ENCODE data around the gene TBCD.
"Not testable (repeated sequence)": the region's sequence is repeated elsewhere in the genome, so short reads cannot be mapped to it uniquely, and the experiment has no call there.

Gene TBCD

GRCh38 chr17:82978765-82979349, 227.0 kb downstream of the TBCD start:
- FAIRE-seq = no peak

GRCh38 chr17:82979718-82980117, 227.9 kb downstream of the TBCD start:
- FAIRE-seq = no peak

GRCh38 chr17:82980632-82981031, 228.8 kb downstream of the TBCD start:
- no peak for FAIRE-seq

GRCh38 chr17:82981141-82981730, 229.4 kb downstream of the TBCD start:
- no peak for FAIRE-seq

GRCh38 chr17:82983510-82984248, 231.8 kb downstream of the TBCD start:
- no peak for FAIRE-seq

- not testable (repeated sequence) for FAIRE-seq
These were observed 232.4 kb downstream of the TBCD start for GRCh38 chr17:82984249-82984617.

- no peak for FAIRE-seq
These were observed 233.0 kb downstream of the TBCD start for GRCh38 chr17:82984751-82985427.

- FAIRE-seq = no peak
These were observed 233.6 kb downstream of the TBCD start for GRCh38 chr17:82985428-82985805.

GRCh38 chr17:82985973-82986372, 234.1 kb downstream of the TBCD start:
- no peak for FAIRE-seq

GRCh38 chr17:82989051-82989450, 237.2 kb downstream of the TBCD start:
- FAIRE-seq = not testable (repeated sequence)

GRCh38 chr17:82989881-82990280, 238.0 kb downstream of the TBCD start:
- no peak for FAIRE-seq

- no peak for FAIRE-seq
These were observed 241.1 kb downstream of the TBCD start for GRCh38 chr17:82993005-82993404.
